GM19238 (cell line): Measurements from ENCODE around the gene TM6SF1.
"Not testable (repeated sequence)": the region's sequence is repeated elsewhere in the genome, so short reads cannot be mapped to it uniquely, and the experiment has no call there.

ENCODE experiments used
- DNase-seq: peaks from one replicate; pipeline ENCODE4 v3.0.0; 2011; ENCODE audit warnings: low spot score; ENCODE audit not compliant: insufficient read length

The TM6SF1 gene

GRCh38 chr15:83106994-83107840 is at the start of gene TM6SF1:
Gene TM6SF1 (plus strand): TSS chr15:83107645. CDS start chr15:83107681, 36 bp downstream.
- no peak for DNase-seq

GRCh38 chr15:83057696-83058376 is 49.6 kb upstream of the TM6SF1 start:
- DNase-seq = no peak

GRCh38 chr15:83061680-83062079 is 45.8 kb upstream of the TM6SF1 start:
- DNase-seq = no peak

- DNase-seq = peak; percentile 14
Measured at GRCh38 chr15:83062768-83063180, 44.7 kb upstream of the TM6SF1 start.

- DNase-seq = no peak
Measured at GRCh38 chr15:83063551-83063950, 43.9 kb upstream of the TM6SF1 start.

GRCh38 chr15:83064859-83065258 is 42.6 kb upstream of the TM6SF1 start:
- no peak for DNase-seq

- DNase-seq = no peak
Measured at GRCh38 chr15:83065431-83065830, 42.0 kb upstream of the TM6SF1 start.

GRCh38 chr15:83066034-83066733 is 41.3 kb upstream of the TM6SF1 start:
- no peak for DNase-seq

- DNase-seq = peak; percentile 92
Measured at GRCh38 chr15:83066734-83067637, 40.5 kb upstream of the TM6SF1 start, which contains the start of gene BTBD1. Gene BTBD1 (minus strand): TSS chr15:83067252. CDS start chr15:83067151, 101 bp downstream.

- no peak for DNase-seq
Measured at GRCh38 chr15:83067638-83067962, 39.8 kb upstream of the TM6SF1 start.

GRCh38 chr15:83068054-83068453 is 39.4 kb upstream of the TM6SF1 start:
- DNase-seq = no peak

GRCh38 chr15:83069211-83069642 is 38.2 kb upstream of the TM6SF1 start:
- DNase-seq = not testable (repeated sequence)

GRCh38 chr15:83077491-83078230 is 29.8 kb upstream of the TM6SF1 start:
- DNase-seq = no peak

- no peak for DNase-seq
Measured at GRCh38 chr15:83078712-83079111, 28.7 kb upstream of the TM6SF1 start.

- no peak for DNase-seq
Measured at GRCh38 chr15:83081256-83082014, 26.0 kb upstream of the TM6SF1 start.

GRCh38 chr15:83082730-83083386 is 24.6 kb upstream of the TM6SF1 start:
- no peak for DNase-seq

- DNase-seq = not testable (repeated sequence)
Measured at GRCh38 chr15:83085461-83085860, 22.0 kb upstream of the TM6SF1 start.

- not testable (repeated sequence) for DNase-seq
Measured at GRCh38 chr15:83085864-83086552, 21.4 kb upstream of the TM6SF1 start.
